HG02759 (cell line): Measurements from ENCODE around the gene GH1.
"Not testable (repeated sequence)": the region's sequence is repeated elsewhere in the genome, so short reads cannot be mapped to it uniquely, and the experiment has no call there.

Experiments used
- ATAC-seq: cut with Tn5 transposase; IDR thresholded peaks from one replicate; pipeline ENCODE4 v1.9.1; 2021; ENCODE audit warnings: mild to moderate bottlenecking, moderate library complexity; ENCODE audit not compliant: unreplicated experiment

Gene GH1

DNA sequence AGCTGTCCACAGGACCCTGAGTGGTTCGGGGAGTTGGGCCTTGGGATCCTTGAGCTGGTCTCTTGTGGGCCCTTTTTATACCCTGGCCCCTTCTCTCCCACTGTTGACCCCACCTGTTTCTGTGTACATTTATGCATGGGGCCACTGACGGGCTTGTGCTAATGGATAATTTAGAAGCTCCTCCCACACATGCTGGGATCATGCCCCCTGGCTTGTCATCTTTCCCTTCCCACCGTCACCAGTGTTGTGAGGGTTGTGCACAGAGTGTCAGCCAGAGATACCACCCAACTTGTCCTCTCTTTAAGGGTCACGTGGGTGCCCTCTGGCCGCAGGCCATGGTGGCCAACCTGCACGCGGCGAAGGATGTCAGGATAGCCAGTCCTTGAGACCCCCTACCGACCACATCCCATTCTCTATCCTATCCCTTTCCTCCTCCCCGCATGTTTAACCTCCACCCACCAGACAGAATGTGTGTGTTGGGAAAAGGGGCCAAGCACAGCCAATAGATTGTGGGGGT, at the start of gene GH1:
Gene GH1, minus strand, starts transcription at position 51 of the 517 bp plus-strand sequence. CDS start 63 bp downstream, outside the sequence.
- not testable (repeated sequence) for ATAC-seq

- ATAC-seq: no peak
Measured at GRCh38 chr17:63967953-63968352, 49.3 kb upstream of the GH1 start.

GRCh38 chr17:63966646-63967264, 48.1 kb upstream of the GH1 start:
- no peak for ATAC-seq

GRCh38 chr17:63963123-63963522, 44.5 kb upstream of the GH1 start:
- no peak for ATAC-seq

- no peak for ATAC-seq
Measured at GRCh38 chr17:63962298-63962744, 43.7 kb upstream of the GH1 start.

DNA sequence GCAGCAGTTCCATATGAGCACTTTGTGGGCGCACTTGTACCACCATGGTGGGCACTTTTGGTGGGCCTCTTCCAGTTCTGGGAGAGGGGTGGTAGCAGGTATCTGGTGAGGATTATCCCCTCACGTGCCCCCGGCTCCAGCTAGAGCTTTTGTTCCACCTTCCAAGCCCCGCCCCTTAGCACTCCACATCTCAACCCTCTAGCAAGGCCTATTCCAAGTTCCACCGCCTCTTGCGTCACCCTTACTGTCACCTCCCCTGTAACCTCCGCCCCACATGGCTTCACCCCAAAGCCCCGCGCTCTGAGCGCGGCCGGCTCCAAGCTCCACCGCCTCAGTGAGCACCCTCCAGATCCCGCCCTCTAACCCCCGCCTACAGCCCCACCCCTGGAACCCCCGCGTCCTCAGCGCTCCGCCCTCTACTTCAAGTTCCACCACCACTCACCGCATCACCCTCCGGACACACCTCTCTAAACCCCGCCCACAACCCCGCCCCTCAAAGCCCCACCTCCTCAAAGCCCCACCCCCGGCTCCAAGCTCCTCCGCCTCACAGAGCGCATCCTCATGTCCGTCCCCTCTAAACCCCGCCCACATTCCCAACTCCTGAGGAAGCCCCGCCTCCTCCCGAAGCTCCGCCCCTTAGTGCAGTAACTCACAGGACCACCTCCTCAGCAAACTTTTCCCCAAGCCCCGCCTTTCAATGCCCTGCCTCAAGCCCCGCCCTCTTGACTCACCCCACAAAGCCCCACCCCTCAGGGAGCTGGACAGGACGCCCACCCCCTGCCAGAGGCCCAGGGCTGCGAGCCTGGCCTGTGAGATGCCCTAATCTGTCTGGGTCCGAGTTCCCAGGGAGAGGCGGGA, 42.9 kb upstream of the GH1 start:
- no peak for ATAC-seq

DNA sequence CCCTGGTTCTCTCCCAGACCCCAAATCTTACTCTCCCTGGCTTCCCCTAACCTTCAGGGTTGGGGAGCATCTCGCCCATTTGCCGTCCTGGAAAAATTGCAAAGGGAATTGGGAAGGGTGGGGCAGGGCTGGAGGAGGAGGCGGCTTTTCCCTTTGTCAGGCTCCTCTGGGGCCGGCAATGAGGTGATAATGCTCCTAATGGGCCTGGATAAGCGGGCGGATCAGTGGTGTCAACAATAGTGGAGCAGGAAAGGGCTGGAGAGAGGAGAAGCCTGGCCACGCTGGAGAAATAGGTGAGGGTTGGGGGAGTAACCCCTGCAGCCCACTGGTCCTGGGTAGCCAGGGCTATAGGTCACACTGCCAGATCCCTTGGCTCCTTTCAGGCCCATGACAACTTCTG, 41.8 kb upstream of the GH1 start:
- no peak for ATAC-seq

DNA sequence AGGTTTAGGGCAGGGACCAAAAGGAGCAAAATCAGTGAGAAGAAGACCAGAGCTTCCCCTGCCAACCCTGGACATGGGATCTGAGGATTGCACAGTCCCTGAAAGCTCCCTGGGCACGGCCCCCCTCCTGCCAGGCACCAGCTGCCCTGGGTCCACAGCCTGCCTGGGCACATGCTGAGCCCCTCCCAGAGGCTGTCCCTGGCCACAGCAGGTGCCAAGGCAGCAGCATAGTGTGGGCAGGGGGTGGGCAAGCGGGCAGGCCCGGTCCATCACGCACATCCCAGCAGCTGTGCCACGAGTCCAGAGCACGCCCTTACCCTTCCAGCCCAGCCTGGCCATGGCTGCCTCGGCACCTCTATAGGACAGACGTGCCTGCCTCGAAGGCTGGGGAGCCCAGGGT, 41.4 kb upstream of the GH1 start:
- ATAC-seq: no peak

- no peak for ATAC-seq
Measured at GRCh38 chr17:63956296-63956920, 37.8 kb upstream of the GH1 start.

GRCh38 chr17:63955791-63956190, 37.2 kb upstream of the GH1 start:
- no peak for ATAC-seq

DNA sequence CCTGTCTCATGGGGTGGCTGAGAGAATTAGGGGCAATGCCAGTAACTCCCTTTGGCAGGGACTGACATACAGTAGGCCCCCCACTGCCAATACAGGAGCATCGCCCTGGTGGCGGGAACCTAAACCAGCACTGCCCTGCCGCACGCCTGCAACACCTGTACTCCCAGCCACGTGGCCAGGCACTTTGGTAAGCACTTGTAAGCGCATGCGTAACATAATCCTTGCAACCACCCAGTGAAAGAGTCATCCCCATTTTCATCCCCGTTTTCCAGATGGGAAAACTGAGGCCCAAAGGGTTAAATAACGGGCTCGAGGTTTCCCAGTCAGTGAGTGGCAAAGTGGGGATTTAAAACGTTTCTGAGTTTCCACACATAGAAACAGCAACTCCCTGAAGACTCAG, 36.6 kb upstream of the GH1 start:
- ATAC-seq: no peak

DNA sequence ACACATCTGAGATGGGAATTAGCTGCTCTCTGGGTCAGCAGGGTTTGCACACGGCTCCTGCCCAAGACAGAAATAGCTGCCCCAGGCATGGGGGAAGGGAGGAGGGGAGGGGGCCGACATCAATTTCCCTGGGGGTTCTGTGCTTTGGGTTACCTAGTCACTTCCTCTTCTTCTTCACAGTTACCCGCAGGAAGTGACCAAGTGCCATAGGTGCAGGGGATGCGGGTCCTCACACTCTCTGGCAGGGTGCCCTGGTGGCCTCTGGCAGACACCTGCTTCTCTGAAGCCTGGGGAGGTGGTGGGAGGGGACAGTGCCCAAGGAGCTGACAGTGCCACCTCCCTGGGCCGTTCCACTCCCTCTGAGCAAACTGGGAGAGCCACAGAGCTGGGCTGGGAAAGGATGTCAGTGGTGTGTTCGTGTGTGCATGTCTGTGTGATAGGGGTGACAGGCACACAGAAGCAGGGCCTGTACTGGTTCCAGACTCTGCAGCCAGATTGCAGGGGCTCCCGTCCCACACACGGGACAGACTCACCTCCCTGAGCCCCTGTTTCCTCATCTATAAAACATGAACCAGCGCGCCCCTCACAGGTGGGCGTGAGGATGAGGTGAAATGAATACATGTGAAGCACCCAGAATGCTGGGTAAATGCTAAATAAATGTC, 35.9 kb upstream of the GH1 start:
- peak; percentile 64 for ATAC-seq

DNA sequence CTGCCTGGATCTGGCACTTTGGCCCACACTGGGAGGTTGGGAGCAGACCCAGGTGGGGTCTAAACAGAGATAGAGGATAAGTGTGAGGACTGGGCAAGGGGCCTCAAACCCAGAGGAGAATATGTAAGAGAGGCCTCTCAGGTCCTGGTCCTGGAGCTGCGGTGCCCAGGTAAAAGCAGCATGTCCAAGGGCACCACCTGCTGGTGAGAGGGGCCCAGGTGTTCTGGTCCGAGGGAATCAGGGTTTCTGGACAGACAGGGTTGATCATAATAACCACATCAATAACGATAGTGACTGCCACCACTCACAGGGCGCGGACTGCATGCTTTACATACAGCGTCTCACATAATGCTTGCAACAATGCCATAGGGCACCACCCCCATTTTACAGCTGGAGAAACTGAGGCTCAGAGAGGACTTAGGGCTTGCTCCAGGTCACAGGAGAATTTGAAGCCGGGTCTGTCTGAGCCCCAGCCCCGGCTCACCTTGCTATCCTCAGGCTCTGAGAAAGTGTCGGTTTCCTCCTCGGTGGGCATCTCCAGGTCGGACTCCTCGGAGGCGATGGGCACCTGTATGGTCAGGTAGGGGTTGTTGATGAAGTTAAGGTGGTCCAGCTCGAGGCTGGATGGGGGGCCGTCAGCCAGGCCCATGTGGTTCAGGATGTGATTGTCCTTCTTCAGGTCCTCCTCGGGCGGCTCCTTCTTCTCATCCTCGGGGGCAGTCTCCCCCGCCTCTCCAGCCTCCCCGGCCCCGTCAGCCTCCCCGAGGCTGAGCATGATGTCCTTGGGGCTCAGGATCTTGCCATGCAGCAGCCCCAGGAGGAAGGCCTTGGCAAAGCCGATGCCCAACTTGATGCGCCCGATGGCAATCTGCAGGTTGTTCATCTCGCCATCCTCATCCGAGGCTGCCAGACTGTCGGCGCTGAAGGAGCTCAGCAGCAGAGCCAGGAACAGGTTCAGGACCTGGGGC, 32.6 kb upstream of the GH1 start:
- no peak for ATAC-seq

- no peak for ATAC-seq
Measured at GRCh38 chr17:63949576-63950250, 31.1 kb upstream of the GH1 start.

- no peak for ATAC-seq
Measured at GRCh38 chr17:63948521-63948920, 29.9 kb upstream of the GH1 start.

- ATAC-seq: no peak
Measured at GRCh38 chr17:63947711-63948330, 29.2 kb upstream of the GH1 start.

- ATAC-seq: peak; percentile 49
Measured at GRCh38 chr17:63946440-63947363, 28.1 kb upstream of the GH1 start.
